Endometrial microvascular endothelial cells (primary cell): ENCODE data around the gene PLAC8. TPM values are rescaled to one million over a fixed set of nuclear protein-coding genes. Genes with fewer than 3 reads are reported as not detected.
"Not testable (repeated sequence)": the region's sequence is repeated elsewhere in the genome, so short reads cannot be mapped to it uniquely, and the experiment has no call there.

Source experiments
- in situ Hi-C: cut with HindIII; loops from 2 replicates; pipeline ENCODE4 v1.10.0; 2017; ENCODE audit warnings: low sequenced_read_pairs, low pct_unique_long_range_greater_than_20kb; ENCODE audit errors: inconsistent ontology term
- total RNA-seq: library from RNA; depleted of rRNA; stranded (reverse); fragments of >200 nt; gene quantifications from one replicate; pipeline ENCODE4 v1.2.3, GENCODE V29; 2015; ENCODE audit errors: inconsistent ontology term

The PLAC8 gene
- 3.8 TPM for total RNA-seq

GRCh38 chr4:83114576-83114975 lies at the start of gene PLAC8:
Gene PLAC8 (minus strand): TSS chr4:83114729. CDS start chr4:83107921, 6,808 bp downstream.
- in situ Hi-C loops: no loop called here

GRCh38 chr4:83153417-83153816 lies 38.9 kb upstream of the PLAC8 start:
- in situ Hi-C loops: no loop called here

- in situ Hi-C loops: no loop called here
Observed at GRCh38 chr4:83152746-83153145, 38.2 kb upstream of the PLAC8 start.

- in situ Hi-C loops: no loop called here
Observed at GRCh38 chr4:83151651-83152050, 37.1 kb upstream of the PLAC8 start.

GRCh38 chr4:83150653-83151330 lies 36.3 kb upstream of the PLAC8 start:
- in situ Hi-C loops: no loop called here

- in situ Hi-C loops: no loop called here
Observed at GRCh38 chr4:83149865-83150652, 35.5 kb upstream of the PLAC8 start.

- in situ Hi-C loops: no loop called here
Observed at GRCh38 chr4:83146841-83147240, 32.3 kb upstream of the PLAC8 start.

- in situ Hi-C loops: not testable (repeated sequence)
Observed at GRCh38 chr4:83145776-83146175, 31.2 kb upstream of the PLAC8 start.

- in situ Hi-C loops: no loop called here
Observed at GRCh38 chr4:83139514-83140156, 25.1 kb upstream of the PLAC8 start.

- in situ Hi-C loops: no loop called here
Observed at GRCh38 chr4:83138946-83139345, 24.4 kb upstream of the PLAC8 start.

GRCh38 chr4:83132065-83132464 lies 17.5 kb upstream of the PLAC8 start:
- in situ Hi-C loops: no loop called here

- in situ Hi-C loops: no loop called here
Observed at GRCh38 chr4:83129264-83129663, 14.7 kb upstream of the PLAC8 start.

- in situ Hi-C loops: no loop called here
Observed at GRCh38 chr4:83128240-83128929, 13.9 kb upstream of the PLAC8 start.

- in situ Hi-C loops: no loop called here
Observed at GRCh38 chr4:83125738-83126141, 11.2 kb upstream of the PLAC8 start.

- in situ Hi-C loops: no loop called here
Observed at GRCh38 chr4:83124111-83124780, 9.7 kb upstream of the PLAC8 start.

GRCh38 chr4:83121246-83121645 lies 6.7 kb upstream of the PLAC8 start:
- in situ Hi-C loops: no loop called here

GRCh38 chr4:83118869-83119268 lies 4.3 kb upstream of the PLAC8 start:
- in situ Hi-C loops: no loop called here

GRCh38 chr4:83115656-83116285 lies 1.2 kb upstream of the PLAC8 start:
- in situ Hi-C loops: no loop called here
